ENCODE measurements around the gene RNF166. TPM values are rescaled to one million over a fixed set of nuclear protein-coding genes. Genes with fewer than 3 reads are reported as not detected.

Gene RNF166
- total RNA-seq, 2 experiments from 2014 or later = 334 to 355 TPM

GRCh38 chr16:88657371-88657770 lies 48.8 kb downstream of the RNF166 start:
- Mint-ChIP-seq H3K9me3 (no peaks in the 10 kb centered on the region), H3K27me3 (no peaks in the 10 kb centered on the region), H3K4me3 (no peak overlapping the region), H3K4me1 (ENCODE audit: low read depth) (peaks cover 6% of the 10 kb centered on the region), H3K36me3 (ENCODE audit: low read depth) (peaks cover 5% of the 10 kb centered on the region), H3K27ac (no peak overlapping the region)
- H3K4me3 ChIP-seq (ENCODE audit: low read length) = no peak overlapping the region
- H3K36me3 ChIP-seq (ENCODE audit: insufficient read depth, low read length) = peaks cover 16% of the 10 kb centered on the region
- H3K4me1 ChIP-seq (ENCODE audit: insufficient read depth, low read length) = peaks cover 14% of the 10 kb centered on the region
- H3K27me3 ChIP-seq (ENCODE audit: control insufficient read depth in 1 of 2, insufficient read depth in 2 of 2, low read length in 2 of 2) = no peaks in the 10 kb centered on the region
- intact Hi-C loops (cut with DNase I, micrococcal nuclease) = no loop called here
- ChIA-PET POLR2A (no interaction called here), CTCF (no interaction called here)
- no peaks in the 10 kb centered on the region for H3K9me3 ChIP-seq (ENCODE audit: control insufficient read depth in 1 of 2, insufficient read depth in 1 of 2, low read length in 2 of 2)
- no peak for ATAC-seq (ENCODE audit: poor library complexity)
- TF ChIP-seq CTCF (IDR thresholded peaks at IDR 0.05) = no peak
- DNase-seq = no peak
- H3K27ac ChIP-seq (ENCODE audit: low read depth in 1 of 2, low read length in 2 of 2) = no peak overlapping the region

GRCh38 chr16:88656291-88656980 lies 49.8 kb downstream of the RNF166 start:
- Histone ChIP-seq H3K4me1 (ENCODE audit: insufficient read depth, low read length) (peaks cover 14% of the 10 kb centered on the region), H3K4me3 (ENCODE audit: low read length) (no peak overlapping the region), H3K27me3 (ENCODE audit: control insufficient read depth in 1 of 2, insufficient read depth in 2 of 2, low read length in 2 of 2) (no peaks in the 10 kb centered on the region), H3K27ac (ENCODE audit: low read depth in 1 of 2, low read length in 2 of 2) (no peak overlapping the region), H3K9me3 (ENCODE audit: control insufficient read depth in 1 of 2, insufficient read depth in 1 of 2, low read length in 2 of 2) (no peaks in the 10 kb centered on the region), H3K36me3 (ENCODE audit: insufficient read depth, low read length) (peaks cover 16% of the 10 kb centered on the region)
- Mint-ChIP-seq H3K36me3 (ENCODE audit: low read depth) (peaks cover 6% of the 10 kb centered on the region), H3K4me1 (ENCODE audit: low read depth) (peaks cover 3% of the 10 kb centered on the region), H3K27me3 (no peaks in the 10 kb centered on the region), H3K4me3 (no peak overlapping the region), H3K9me3 (no peaks in the 10 kb centered on the region), H3K27ac (no peak overlapping the region)
- TF ChIP-seq CTCF (IDR thresholded peaks at IDR 0.05) = no peak
- intact Hi-C loops (cut with DNase I, micrococcal nuclease) = no loop called here
- DNase-seq (peak in 1 of 14 experiments; percentile 28), ATAC-seq (ENCODE audit: poor library complexity) (no peak)
- POLR2A ChIA-PET = no interaction called here
- CTCF ChIA-PET = no interaction called here

GRCh38 chr16:88655733-88656281 lies 50.4 kb downstream of the RNF166 start:
- no peak overlapping the region for H3K27ac ChIP-seq (ENCODE audit: low read depth in 1 of 2, low read length in 2 of 2)
- H3K9me3 ChIP-seq (ENCODE audit: control insufficient read depth in 1 of 2, insufficient read depth in 1 of 2, low read length in 2 of 2) = no peaks in the 10 kb centered on the region
- ATAC-seq (ENCODE audit: poor library complexity) = no peak
- peaks cover 8% of the 10 kb centered on the region for H3K4me1 Mint-ChIP-seq (ENCODE audit: low read depth)
- POLR2A ChIA-PET = no interaction called here
- no peak overlapping the region for H3K27ac Mint-ChIP-seq
- no peaks in the 10 kb centered on the region for H3K27me3 ChIP-seq (ENCODE audit: control insufficient read depth in 1 of 2, insufficient read depth in 2 of 2, low read length in 2 of 2)
- no peak for TF ChIP-seq CTCF (IDR thresholded peaks at IDR 0.05)
- no peak overlapping the region for H3K4me3 Mint-ChIP-seq
- peak in 1 of 14 experiments; percentile 23 for DNase-seq
- CTCF ChIA-PET = no interaction called here
- peaks cover 19% of the 10 kb centered on the region for H3K4me1 ChIP-seq (ENCODE audit: insufficient read depth, low read length)
- H3K36me3 ChIP-seq (ENCODE audit: insufficient read depth, low read length) = peaks cover 16% of the 10 kb centered on the region
- H3K4me3 ChIP-seq (ENCODE audit: low read length) = no peak overlapping the region
- no peaks in the 10 kb centered on the region for H3K9me3 Mint-ChIP-seq
- H3K27me3 Mint-ChIP-seq = no peaks in the 10 kb centered on the region
- intact Hi-C loops (cut with DNase I, micrococcal nuclease) = no loop called here
- peaks cover 12% of the 10 kb centered on the region for H3K36me3 Mint-ChIP-seq (ENCODE audit: low read depth)

Data from CD4-positive, alpha-beta T cell (primary cell).